ENCODE results near the gene S1PR4. TPM values are rescaled to one million over a fixed set of nuclear protein-coding genes. Genes with fewer than 3 reads are reported as not detected.
A peak's percentile ranks its signal among the peaks of the same experiment; 100 is the strongest.

Gene S1PR4, protein sequence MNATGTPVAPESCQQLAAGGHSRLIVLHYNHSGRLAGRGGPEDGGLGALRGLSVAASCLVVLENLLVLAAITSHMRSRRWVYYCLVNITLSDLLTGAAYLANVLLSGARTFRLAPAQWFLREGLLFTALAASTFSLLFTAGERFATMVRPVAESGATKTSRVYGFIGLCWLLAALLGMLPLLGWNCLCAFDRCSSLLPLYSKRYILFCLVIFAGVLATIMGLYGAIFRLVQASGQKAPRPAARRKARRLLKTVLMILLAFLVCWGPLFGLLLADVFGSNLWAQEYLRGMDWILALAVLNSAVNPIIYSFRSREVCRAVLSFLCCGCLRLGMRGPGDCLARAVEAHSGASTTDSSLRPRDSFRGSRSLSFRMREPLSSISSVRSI
- total RNA-seq (ENCODE audit: unreplicated experiment): not detected
- long read RNA-seq: 0 reads

DNA sequence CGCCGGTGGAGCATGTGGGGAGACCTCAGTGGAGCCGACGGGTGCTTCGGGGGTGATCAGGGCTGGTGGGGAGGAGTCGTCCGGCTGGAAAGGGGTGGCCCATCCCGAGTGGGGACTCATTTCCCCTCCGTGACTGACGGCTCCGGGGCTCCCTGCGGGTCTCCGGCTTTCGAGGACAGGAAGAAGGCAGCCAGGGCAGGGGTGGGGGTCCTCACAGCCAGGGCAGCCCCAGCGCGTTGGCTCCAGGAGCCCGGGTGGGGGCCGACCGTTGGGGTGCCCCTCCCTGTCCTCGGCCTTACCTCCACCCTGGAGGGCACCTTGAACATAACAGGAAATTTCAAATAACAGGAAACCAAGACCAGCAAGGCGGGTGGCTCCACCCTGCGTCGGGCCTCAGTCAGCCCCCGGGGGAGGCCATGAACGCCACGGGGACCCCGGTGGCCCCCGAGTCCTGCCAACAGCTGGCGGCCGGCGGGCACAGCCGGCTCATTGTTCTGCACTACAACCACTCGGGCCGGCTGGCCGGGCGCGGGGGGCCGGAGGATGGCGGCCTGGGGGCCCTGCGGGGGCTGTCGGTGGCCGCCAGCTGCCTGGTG, at the start of gene S1PR4:
Gene S1PR4, plus strand, starts transcription at position 393 of the 596 bp plus-strand sequence. Its CDS starts 24 bp downstream, at position 417.
- H3K9me3 Mint-ChIP-seq (ENCODE audit: unreplicated experiment): no peaks in the 10 kb centered on the region
- H3K4me3 Mint-ChIP-seq (ENCODE audit: unreplicated experiment): no peak within 1 kb of the TSS
- peaks cover 3% of the 10 kb centered on the region for H3K27me3 Mint-ChIP-seq (ENCODE audit: unreplicated experiment)
- TF ChIP-seq, protein P1, sequence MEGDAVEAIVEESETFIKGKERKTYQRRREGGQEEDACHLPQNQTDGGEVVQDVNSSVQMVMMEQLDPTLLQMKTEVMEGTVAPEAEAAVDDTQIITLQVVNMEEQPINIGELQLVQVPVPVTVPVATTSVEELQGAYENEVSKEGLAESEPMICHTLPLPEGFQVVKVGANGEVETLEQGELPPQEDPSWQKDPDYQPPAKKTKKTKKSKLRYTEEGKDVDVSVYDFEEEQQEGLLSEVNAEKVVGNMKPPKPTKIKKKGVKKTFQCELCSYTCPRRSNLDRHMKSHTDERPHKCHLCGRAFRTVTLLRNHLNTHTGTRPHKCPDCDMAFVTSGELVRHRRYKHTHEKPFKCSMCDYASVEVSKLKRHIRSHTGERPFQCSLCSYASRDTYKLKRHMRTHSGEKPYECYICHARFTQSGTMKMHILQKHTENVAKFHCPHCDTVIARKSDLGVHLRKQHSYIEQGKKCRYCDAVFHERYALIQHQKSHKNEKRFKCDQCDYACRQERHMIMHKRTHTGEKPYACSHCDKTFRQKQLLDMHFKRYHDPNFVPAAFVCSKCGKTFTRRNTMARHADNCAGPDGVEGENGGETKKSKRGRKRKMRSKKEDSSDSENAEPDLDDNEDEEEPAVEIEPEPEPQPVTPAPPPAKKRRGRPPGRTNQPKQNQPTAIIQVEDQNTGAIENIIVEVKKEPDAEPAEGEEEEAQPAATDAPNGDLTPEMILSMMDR (IDR thresholded peaks at IDR 0.05; ENCODE audit: unreplicated experiment): no peak
- no peak within 1 kb of the TSS for H3K27ac Mint-ChIP-seq (ENCODE audit: unreplicated experiment)
- H3K4me1 Mint-ChIP-seq (ENCODE audit: unreplicated experiment): no peaks in the 10 kb centered on the region
- no peaks in the 10 kb centered on the region for H3K36me3 Mint-ChIP-seq (ENCODE audit: low read depth, unreplicated experiment)
- no peak for DNase-seq (ENCODE audit: low spot score)

DNA sequence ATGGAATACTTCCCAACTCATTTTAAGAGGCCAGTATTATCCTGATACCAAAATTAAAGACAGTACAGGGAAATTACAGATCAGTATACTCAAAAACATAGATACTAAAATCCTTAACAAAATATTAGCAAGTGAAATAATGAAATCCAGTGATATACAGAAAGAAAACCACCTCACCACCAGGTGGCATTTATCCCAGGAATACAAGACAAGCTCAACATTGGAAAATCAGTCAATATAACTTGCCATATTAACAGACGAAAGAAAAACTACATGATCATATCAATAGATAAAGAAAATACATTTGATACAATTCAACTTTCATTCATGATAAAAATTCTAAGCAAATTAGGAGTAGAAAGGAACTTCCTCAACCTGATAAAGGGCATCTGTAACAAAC, 49.5 kb upstream of the S1PR4 start:
- Mint-ChIP-seq H3K9me3 (ENCODE audit: unreplicated experiment) (no peaks in the 10 kb centered on the region), H3K27ac (ENCODE audit: unreplicated experiment) (no peak overlapping the region), H3K4me3 (ENCODE audit: unreplicated experiment) (no peak overlapping the region), H3K36me3 (ENCODE audit: low read depth, unreplicated experiment) (no peaks in the 10 kb centered on the region), H3K27me3 (ENCODE audit: unreplicated experiment) (peaks cover 6% of the 10 kb centered on the region), H3K4me1 (ENCODE audit: unreplicated experiment) (no peaks in the 10 kb centered on the region)
- no peak for DNase-seq (ENCODE audit: low spot score)
- TF ChIP-seq, protein P1 (IDR thresholded peaks at IDR 0.05; ENCODE audit: unreplicated experiment): peak; percentile 67

DNA sequence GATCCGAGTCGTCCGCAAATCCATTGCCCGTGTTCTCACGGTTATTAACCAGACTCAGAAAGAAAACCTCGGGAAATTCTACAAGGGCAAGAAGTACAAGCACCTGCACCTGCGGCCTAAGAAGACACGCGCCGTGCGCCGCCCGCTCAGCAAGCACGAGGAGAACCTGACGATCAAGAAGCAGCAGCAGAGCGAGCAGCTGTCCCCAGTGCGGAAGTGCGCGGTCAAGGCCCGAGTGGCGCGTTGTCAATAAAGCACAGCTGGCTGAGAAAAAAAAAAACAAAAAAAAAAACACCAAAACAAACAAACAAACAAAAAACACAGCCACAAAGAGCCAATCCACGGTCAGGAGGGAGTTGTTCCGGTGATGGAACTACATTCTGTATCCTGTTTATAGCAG, 47.4 kb upstream of the S1PR4 start:
- H3K27me3 Mint-ChIP-seq (ENCODE audit: unreplicated experiment): peaks cover 2% of the 10 kb centered on the region
- no peak overlapping the region for H3K4me3 Mint-ChIP-seq (ENCODE audit: unreplicated experiment)

DNA sequence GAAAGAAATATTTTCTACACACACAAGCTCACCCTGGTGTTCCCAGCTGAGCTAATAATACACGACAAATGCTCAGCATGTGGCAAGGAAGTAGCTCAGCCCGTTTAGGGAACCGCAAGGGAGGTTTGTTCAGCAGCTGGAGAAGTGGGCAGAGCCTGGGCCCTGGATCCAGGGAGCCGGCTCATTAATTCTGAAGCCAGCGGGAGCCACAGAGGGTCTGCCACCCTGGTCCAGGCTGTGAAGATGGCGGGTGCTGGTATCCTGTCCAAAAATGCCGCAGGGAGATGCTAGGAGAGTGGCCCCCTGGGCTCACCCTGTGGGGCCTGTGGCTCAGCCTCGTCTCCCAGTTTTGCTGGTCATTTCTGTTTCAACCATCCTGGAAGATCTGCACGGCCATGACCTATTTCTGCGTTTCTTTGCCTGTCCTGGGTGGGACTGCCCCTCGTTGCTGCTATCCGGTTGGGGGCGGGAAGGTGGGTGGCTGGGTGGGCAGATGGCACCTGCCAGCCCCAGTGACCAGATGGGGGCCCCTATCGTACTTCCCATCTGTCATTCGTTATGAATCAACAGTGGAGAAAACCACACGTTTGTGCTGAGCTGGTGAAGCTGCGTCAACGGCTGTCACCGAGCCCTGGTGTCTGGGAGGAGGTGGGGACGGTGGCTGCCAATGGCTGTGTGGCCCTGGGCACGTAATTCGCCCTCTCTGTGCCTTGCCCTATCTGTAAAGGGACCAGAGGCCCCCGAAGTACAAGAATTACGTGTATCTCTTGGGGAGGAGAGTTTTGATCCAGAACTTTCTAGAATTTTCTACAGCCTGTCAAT, 45.4 kb upstream of the S1PR4 start:
- Mint-ChIP-seq H3K36me3 (ENCODE audit: low read depth, unreplicated experiment) (no peaks in the 10 kb centered on the region), H3K4me1 (ENCODE audit: unreplicated experiment) (peaks cover 3% of the 10 kb centered on the region), H3K27me3 (ENCODE audit: unreplicated experiment) (peaks cover 2% of the 10 kb centered on the region), H3K4me3 (ENCODE audit: unreplicated experiment) (no peak overlapping the region), H3K27ac (ENCODE audit: unreplicated experiment) (no peak overlapping the region), H3K9me3 (ENCODE audit: unreplicated experiment) (no peaks in the 10 kb centered on the region)
- TF ChIP-seq, protein P1 (IDR thresholded peaks at IDR 0.05; ENCODE audit: unreplicated experiment): no peak
- no peak for DNase-seq (ENCODE audit: low spot score)

More for the DNA sequence above, 47.4 kb upstream of the S1PR4 start:
- Mint-ChIP-seq H3K36me3 (ENCODE audit: low read depth, unreplicated experiment) (no peaks in the 10 kb centered on the region), H3K9me3 (ENCODE audit: unreplicated experiment) (no peaks in the 10 kb centered on the region), H3K27ac (ENCODE audit: unreplicated experiment) (no peak overlapping the region), H3K4me1 (ENCODE audit: unreplicated experiment) (no peaks in the 10 kb centered on the region)
- TF ChIP-seq, protein P1 (IDR thresholded peaks at IDR 0.05; ENCODE audit: unreplicated experiment): no peak
- DNase-seq (ENCODE audit: low spot score): no peak

Data from endothelial cell (in vitro differentiated cells).